H9 (cell line): ENCODE measurements around the gene TMEM145. TPM values are rescaled to one million over a fixed set of nuclear protein-coding genes. Genes with fewer than 3 reads are reported as not detected.
"Not testable (repeated sequence)": the region's sequence is repeated elsewhere in the genome, so short reads cannot be mapped to it uniquely, and the experiment has no call there.

Experiments used
- DNase-seq: peaks from one replicate; pipeline ENCODE4 v3.0.0-alpha.2; 2017
- H2AFZ ChIP-seq: one replicate; pipeline ENCODE4 v1.6.1; 2013; ENCODE audit warnings: mild to moderate bottlenecking, low read length, control low read depth, moderate library complexity
- H2AK5ac ChIP-seq: 2 replicates; pipeline ENCODE4 v1.6.1; 2013; ENCODE audit warnings: low read length, control low read depth, mixed read lengths; ENCODE audit not compliant: insufficient read length
- H2BK120ac ChIP-seq: one replicate; pipeline ENCODE4 v1.6.1; 2013; ENCODE audit warnings: low read depth, mild to moderate bottlenecking, low read length, control low read depth, inconsistent platforms; ENCODE audit not compliant: poor library complexity, severe bottlenecking
- H2BK12ac ChIP-seq: 2 replicates; pipeline ENCODE4 v1.6.1; 2013; ENCODE audit warnings: low read length, control low read depth, mixed read lengths, low read depth; ENCODE audit not compliant: insufficient read length
- H2BK15ac ChIP-seq: 2 replicates; pipeline ENCODE4 v1.6.1; 2013; ENCODE audit warnings: low read depth, low read length, control low read depth
- H2BK20ac ChIP-seq: one replicate; pipeline ENCODE4 v1.6.1; 2013; ENCODE audit warnings: low read depth, mild to moderate bottlenecking, low read length, control low read depth, inconsistent platforms; ENCODE audit not compliant: poor library complexity, severe bottlenecking
- H2BK5ac ChIP-seq: 2 replicates; pipeline ENCODE4 v1.6.1; 2013; ENCODE audit warnings: low read length, control low read depth, mixed read lengths; ENCODE audit not compliant: insufficient read length
- H3K14ac ChIP-seq: 2 replicates; pipeline ENCODE4 v1.6.1; 2013; ENCODE audit warnings: low read length, control low read depth; ENCODE audit not compliant: insufficient read depth
- H3K18ac ChIP-seq: 2 replicates; pipeline ENCODE4 v1.6.1; 2013; ENCODE audit warnings: low read depth, mild to moderate bottlenecking, mixed read lengths, low read length, control low read depth; ENCODE audit not compliant: insufficient read length
- H3K23ac ChIP-seq: 2 replicates; pipeline ENCODE4 v1.6.1; 2013; ENCODE audit warnings: low read length, control low read depth, mixed read lengths, low read depth; ENCODE audit not compliant: insufficient read length
- H3K23me2 ChIP-seq: 2 replicates; pipeline ENCODE4 v1.6.1; 2013; ENCODE audit warnings: low read depth, mild to moderate bottlenecking, mixed read lengths, low read length, control low read depth; ENCODE audit not compliant: insufficient read length, poor library complexity, severe bottlenecking
- H3K27ac ChIP-seq: 2 replicates; pipeline ENCODE4 v1.5.1; 2013; ENCODE audit warnings: low read length, control low read depth, mixed read lengths, low read depth; ENCODE audit not compliant: insufficient read length
- H3K27me3 ChIP-seq: 2 replicates; pipeline ENCODE4 v1.6.1; 2013; ENCODE audit warnings: low read length, control low read depth, inconsistent platforms; ENCODE audit not compliant: insufficient read depth
- H3K4ac ChIP-seq: 2 replicates; pipeline ENCODE4 v1.6.1; 2013; ENCODE audit warnings: low read depth, mild to moderate bottlenecking, control low read depth, inconsistent platforms, low read length, moderate library complexity
- H3K4me1 ChIP-seq: 2 replicates; pipeline ENCODE4 v1.6.1; 2013; ENCODE audit warnings: low read length, control low read depth, inconsistent platforms; ENCODE audit not compliant: insufficient read depth
- H3K4me2 ChIP-seq: 2 replicates; pipeline ENCODE4 v1.6.1; 2013; ENCODE audit warnings: low read length, control low read depth, mixed read lengths; ENCODE audit not compliant: insufficient read length, insufficient read depth
- H3K56ac ChIP-seq: 2 replicates; pipeline ENCODE4 v1.6.1; 2013; ENCODE audit warnings: low read depth, mild to moderate bottlenecking, mixed read lengths, low read length, control low read depth; ENCODE audit not compliant: insufficient read length
- H3K79me1 ChIP-seq: 2 replicates; pipeline ENCODE4 v1.6.1; 2013; ENCODE audit warnings: low read depth, mild to moderate bottlenecking, moderate library complexity, low read length, control low read depth, inconsistent platforms; ENCODE audit not compliant: insufficient read depth, poor library complexity, severe bottlenecking
- H3K79me2 ChIP-seq: 2 replicates; pipeline ENCODE4 v1.6.1; 2013; ENCODE audit warnings: low read length, control low read depth, inconsistent platforms; ENCODE audit not compliant: insufficient read depth
- H3K9ac ChIP-seq: 2 replicates; pipeline ENCODE4 v1.6.1; 2013; ENCODE audit warnings: low read length, control low read depth, mixed read lengths; ENCODE audit not compliant: insufficient read length; ENCODE audit errors: extremely low read depth
- H3K9me3 ChIP-seq: one replicate; pipeline ENCODE4 v1.6.1; 2013; ENCODE audit warnings: low read depth, low read length, inconsistent platforms; ENCODE audit not compliant: control insufficient read depth
- H3T11ph ChIP-seq: one replicate; pipeline ENCODE4 v1.6.1; 2013; ENCODE audit warnings: mild to moderate bottlenecking, low read length, control low read depth, inconsistent platforms
- H4K20me1 ChIP-seq: one replicate; pipeline ENCODE4 v1.6.1; 2013; ENCODE audit not compliant: control insufficient read depth, insufficient read length, insufficient read depth
- H4K5ac ChIP-seq: 2 replicates; pipeline ENCODE4 v1.6.1; 2013; ENCODE audit warnings: low read depth, mild to moderate bottlenecking, mixed read lengths, low read length, control low read depth; ENCODE audit not compliant: insufficient read length
- H4K8ac ChIP-seq: replicated peaks from 2 replicates; pipeline ENCODE4 v1.6.1; 2013; ENCODE audit warnings: low read length, control low read depth, mixed read lengths, low read depth; ENCODE audit not compliant: insufficient read length
- H4K91ac ChIP-seq: 2 replicates; pipeline ENCODE4 v1.6.1; 2013; ENCODE audit warnings: low read depth, mild to moderate bottlenecking, moderate library complexity, mixed read lengths, low read length, control low read depth; ENCODE audit not compliant: insufficient read length
- H3K27ac Mint-ChIP-seq, 3 experiments: 2 replicates in 2 of 3; 3 replicates in 1 of 3; pipeline ENCODE4 v1.8.0; 2020 to 2021; ENCODE audit warnings: mixed read lengths in 3 of 3, mild to moderate bottlenecking in 1 of 3, moderate library complexity in 1 of 3
- H3K27me3 Mint-ChIP-seq: 2 replicates; pipeline ENCODE4 v1.8.0; 2021; ENCODE audit warnings: low read depth, mild to moderate bottlenecking, moderate library complexity, mixed read lengths
- H3K36me3 Mint-ChIP-seq, 3 experiments: 2 replicates in 2 of 3; 3 replicates in 1 of 3; pipeline ENCODE4 v1.8.0; 2020 to 2021; ENCODE audit warnings: low read depth in 3 of 3, mixed read lengths in 3 of 3; ENCODE audit not compliant: insufficient read depth in 1 of 3
- H3K4me1 Mint-ChIP-seq, 2 experiments: 2 replicates each; pipeline ENCODE4 v1.8.0; 2020; ENCODE audit warnings: mixed read lengths in 2 of 2
- H3K4me3 Mint-ChIP-seq, 2 experiments: 2 replicates in 1 of 2; 3 replicates in 1 of 2; pipeline ENCODE4 v1.8.0; 2020 to 2021; ENCODE audit warnings: mild to moderate bottlenecking in 2 of 2, mixed read lengths in 2 of 2, moderate library complexity in 1 of 2
- H3K9me3 Mint-ChIP-seq, 2 experiments: 2 replicates in 1 of 2; 3 replicates in 1 of 2; pipeline ENCODE4 v1.8.0; 2020; ENCODE audit warnings: mild to moderate bottlenecking in 2 of 2, mixed read lengths in 2 of 2, moderate library complexity in 1 of 2
- CTCF ChIP-seq: fragments of 200-600 bp; sonication (generic); conservative IDR thresholded peaks from 3 replicates; pipeline ENCODE4 v1.8.0; 2021; ENCODE audit warnings: antibody characterized with exemption, mild to moderate bottlenecking
- WGBS: extraction: QIAGEN DNeasy Blood & Tissue Kit; methylation state at CpG from one replicate; pipeline ENCODE4 v1.1.7; 2013; ENCODE audit warnings: missing lambda C conversion rate, low lambda C conversion rate, mixed read lengths; ENCODE audit not compliant: insufficient read length; ENCODE audit errors: extremely low coverage; 5-methylcytosine and 5-hydroxymethylcytosine counted together
- long read RNA-seq: library from polyadenylated mRNA; unstranded; transcript quantifications from one replicate; pipeline ENCODE4 v2.0.0, GENCODE V29; 2020
- total RNA-seq: library from RNA; stranded (reverse); gene quantifications from 2 replicates; pipeline ENCODE4 v1.2.1, GENCODE V29; 2021

The TMEM145 gene
- total RNA-seq = 2.8 and 4.5 TPM in 2 replicates
- long read RNA-seq, partial matches to known transcripts = 0 of 2 reads
- long read RNA-seq, other reads (novel, unspliced or antisense) = 2 of 2 reads

GRCh38 chr19:42313096-42313839 lies at the start of gene TMEM145:
TSS of gene TMEM145 (plus strand) at chr19:42313309. CDS start at chr19:42313377, 68 bp downstream.
- no peak within 1 kb of the TSS for H2BK15ac ChIP-seq
- H3K4me1 ChIP-seq = no peaks in the 10 kb centered on the region
- H2BK120ac ChIP-seq = no peak within 1 kb of the TSS
- no peak within 1 kb of the TSS for H3T11ph ChIP-seq
- H3K79me2 ChIP-seq = no peaks in the 10 kb centered on the region
- no peaks in the 10 kb centered on the region for H4K20me1 ChIP-seq
- DNase-seq = peak; percentile 73
- H4K5ac ChIP-seq = no peak within 1 kb of the TSS
- TF ChIP-seq CTCF = peak; percentile 30; the same call in 2 of the 3 replicates
- peaks cover 60% of the 10 kb centered on the region for H3K27me3 Mint-ChIP-seq
- no CpG with 5 or more reads among the region's 67 CpGs for WGBS
- H3K27me3 ChIP-seq = peaks cover 3% of the 10 kb centered on the region; the same call in 1 of the 2 replicates
- H2AK5ac ChIP-seq = no peak within 1 kb of the TSS
- no peak within 1 kb of the TSS for H3K9ac ChIP-seq
- H3K18ac ChIP-seq = no peak within 1 kb of the TSS
- H3K36me3 Mint-ChIP-seq = no peaks in the 10 kb centered on the region; a peak in 1 of 7 replicates
- H3K27ac Mint-ChIP-seq = peak within 1 kb of the TSS in 1 of 3 experiments; percentile 52; a peak in 1 of 7 replicates
- no peak within 1 kb of the TSS for H2AFZ ChIP-seq
- H3K4me1 Mint-ChIP-seq = peaks cover 9 to 20% of the 10 kb centered on the region in 2 experiments
- H3K27ac ChIP-seq = no peak within 1 kb of the TSS
- no peaks in the 10 kb centered on the region for H3K9me3 ChIP-seq
- no peak within 1 kb of the TSS for H4K8ac ChIP-seq
- H3K23ac ChIP-seq = no peak within 1 kb of the TSS
- no peak within 1 kb of the TSS for H2BK20ac ChIP-seq
- peak within 1 kb of the TSS; percentile 35 for H3K4me2 ChIP-seq
- no peak within 1 kb of the TSS for H3K14ac ChIP-seq
- H3K9me3 Mint-ChIP-seq = no peaks in the 10 kb centered on the region
- peak within 1 kb of the TSS; percentile 72 to 88 for H3K4me3 Mint-ChIP-seq
- no peak within 1 kb of the TSS for H2BK12ac ChIP-seq
- peaks cover 3% of the 10 kb centered on the region for H3K23me2 ChIP-seq
- H3K79me1 ChIP-seq = no peaks in the 10 kb centered on the region
- no peak within 1 kb of the TSS for H3K4ac ChIP-seq
- H2BK5ac ChIP-seq = no peak within 1 kb of the TSS
- no peak within 1 kb of the TSS for H4K91ac ChIP-seq
- H3K56ac ChIP-seq = no peak within 1 kb of the TSS

- peak overlapping the region; percentile 38 for H4K8ac ChIP-seq
- peaks cover 20 to 23% of the 10 kb centered on the region in 2 experiments for H3K4me1 Mint-ChIP-seq
- not testable (repeated sequence) for H2AFZ ChIP-seq, H2BK120ac ChIP-seq, H3K9ac ChIP-seq, H2AK5ac ChIP-seq, H3K14ac ChIP-seq, H3K4me2 ChIP-seq, H3K9me3 Mint-ChIP-seq, H3K27ac ChIP-seq, H3K79me1 ChIP-seq, H3K27ac Mint-ChIP-seq, H3K23me2 ChIP-seq, H4K91ac ChIP-seq, H3K56ac ChIP-seq, H2BK5ac ChIP-seq, H3K4ac ChIP-seq, H4K20me1 ChIP-seq, H3K4me3 Mint-ChIP-seq, H3T11ph ChIP-seq, H3K79me2 ChIP-seq, H3K9me3 ChIP-seq, H2BK12ac ChIP-seq, H4K5ac ChIP-seq, H2BK20ac ChIP-seq, H3K27me3 ChIP-seq, DNase-seq, H3K4me1 ChIP-seq, H3K23ac ChIP-seq, H3K36me3 Mint-ChIP-seq, H3K18ac ChIP-seq
- peaks cover 15% of the 10 kb centered on the region for H3K27me3 Mint-ChIP-seq
- no CpG with 5 or more reads among the region's 4 CpGs for WGBS
- H2BK15ac ChIP-seq = peak overlapping the region; percentile 12; the same call in 1 of the 2 replicates
These were observed 47.0 kb upstream of the TMEM145 start for GRCh38 chr19:42266105-42266504.
